ENCODE measurements around the gene TRAPPC2L. TPM values are rescaled to one million over a fixed set of nuclear protein-coding genes. Genes with fewer than 3 reads are reported as not detected.

TRAPPC2L gene
- total RNA-seq, 1 donor from 2014 or later: 74.0 TPM

- TF ChIP-seq CTCF (IDR thresholded peaks at IDR 0.05): no peak
- H3K9me3 Mint-ChIP-seq (ENCODE audit: unreplicated experiment): no peaks in the 10 kb centered on the region
- no peak for DNase-seq (ENCODE audit: extremely low spot score, unreplicated experiment)
- no peak overlapping the region for H3K4me3 Mint-ChIP-seq (ENCODE audit: unreplicated experiment)
- H3K36me3 Mint-ChIP-seq (ENCODE audit: unreplicated experiment): peaks cover 2% of the 10 kb centered on the region
- no peaks in the 10 kb centered on the region for H3K27me3 Mint-ChIP-seq (ENCODE audit: unreplicated experiment)
- H3K27ac Mint-ChIP-seq (ENCODE audit: unreplicated experiment): no peak overlapping the region
- no peaks in the 10 kb centered on the region for H3K4me1 Mint-ChIP-seq (ENCODE audit: unreplicated experiment)
These were observed 26.1 kb upstream of the TRAPPC2L start for GRCh38 chr16:88830783-88831182.

- H3K4me3 Mint-ChIP-seq (ENCODE audit: unreplicated experiment): no peak overlapping the region
- TF ChIP-seq CTCF (IDR thresholded peaks at IDR 0.05): no peak
- no peaks in the 10 kb centered on the region for H3K4me1 Mint-ChIP-seq (ENCODE audit: unreplicated experiment)
- H3K9me3 Mint-ChIP-seq (ENCODE audit: unreplicated experiment): no peaks in the 10 kb centered on the region
- H3K27ac Mint-ChIP-seq (ENCODE audit: unreplicated experiment): no peak overlapping the region
- no peak for DNase-seq (ENCODE audit: extremely low spot score, unreplicated experiment)
- H3K27me3 Mint-ChIP-seq (ENCODE audit: unreplicated experiment): no peaks in the 10 kb centered on the region
- H3K36me3 Mint-ChIP-seq (ENCODE audit: unreplicated experiment): peaks cover 2% of the 10 kb centered on the region
These were observed 25.1 kb upstream of the TRAPPC2L start for GRCh38 chr16:88831838-88832237.

- H3K27ac Mint-ChIP-seq (ENCODE audit: unreplicated experiment): no peak overlapping the region
- H3K36me3 Mint-ChIP-seq (ENCODE audit: unreplicated experiment): peaks cover 2% of the 10 kb centered on the region
- H3K27me3 Mint-ChIP-seq (ENCODE audit: unreplicated experiment): no peaks in the 10 kb centered on the region
- TF ChIP-seq CTCF (IDR thresholded peaks at IDR 0.05): no peak
- no peak overlapping the region for H3K4me3 Mint-ChIP-seq (ENCODE audit: unreplicated experiment)
- H3K9me3 Mint-ChIP-seq (ENCODE audit: unreplicated experiment): no peaks in the 10 kb centered on the region
- no peak for DNase-seq (ENCODE audit: extremely low spot score, unreplicated experiment)
- no peaks in the 10 kb centered on the region for H3K4me1 Mint-ChIP-seq (ENCODE audit: unreplicated experiment)
These were observed 23.8 kb upstream of the TRAPPC2L start for GRCh38 chr16:88833086-88833485.

DNA sequence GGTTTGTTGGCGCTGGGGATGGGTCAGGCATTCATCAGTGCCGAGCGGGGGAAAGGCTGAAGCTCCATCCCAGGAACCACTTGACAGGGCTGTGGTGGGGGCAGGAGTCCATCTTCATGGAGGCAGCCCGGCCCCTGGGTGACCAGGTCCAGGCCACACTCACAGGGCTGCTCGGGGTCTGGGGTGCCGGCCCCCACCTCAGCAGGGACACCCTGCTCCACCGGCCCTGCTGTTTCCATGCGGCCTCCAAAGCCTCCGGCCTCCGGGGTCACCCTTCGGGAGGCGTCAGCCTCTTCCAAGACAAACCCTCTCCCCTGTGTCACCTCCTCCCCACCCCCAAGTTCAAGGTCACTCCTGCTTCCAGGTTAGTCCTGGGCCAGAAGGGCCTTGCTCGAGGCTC, 22.3 kb upstream of the TRAPPC2L start:
- Mint-ChIP-seq H3K9me3 (ENCODE audit: unreplicated experiment) (no peaks in the 10 kb centered on the region), H3K27me3 (ENCODE audit: unreplicated experiment) (no peaks in the 10 kb centered on the region), H3K4me1 (ENCODE audit: unreplicated experiment) (no peaks in the 10 kb centered on the region), H3K36me3 (ENCODE audit: unreplicated experiment) (peaks cover 2% of the 10 kb centered on the region), H3K27ac (ENCODE audit: unreplicated experiment) (no peak overlapping the region), H3K4me3 (ENCODE audit: unreplicated experiment) (no peak overlapping the region)
- no peak for DNase-seq (ENCODE audit: extremely low spot score, unreplicated experiment)
- no peak for TF ChIP-seq CTCF (IDR thresholded peaks at IDR 0.05)

- TF ChIP-seq CTCF (IDR thresholded peaks at IDR 0.05): no peak
- no peak for DNase-seq (ENCODE audit: extremely low spot score, unreplicated experiment)
- H3K27me3 Mint-ChIP-seq (ENCODE audit: unreplicated experiment): no peaks in the 10 kb centered on the region
- no peak overlapping the region for H3K27ac Mint-ChIP-seq (ENCODE audit: unreplicated experiment)
- no peaks in the 10 kb centered on the region for H3K4me1 Mint-ChIP-seq (ENCODE audit: unreplicated experiment)
- no peak overlapping the region for H3K4me3 Mint-ChIP-seq (ENCODE audit: unreplicated experiment)
- H3K36me3 Mint-ChIP-seq (ENCODE audit: unreplicated experiment): peaks cover 6% of the 10 kb centered on the region
- H3K9me3 Mint-ChIP-seq (ENCODE audit: unreplicated experiment): no peaks in the 10 kb centered on the region
These were observed 21.5 kb upstream of the TRAPPC2L start for GRCh38 chr16:88835383-88835782.

All from osteocyte (in vitro differentiated cells).